ENCODE measurements around the gene TAP2. TPM values are rescaled to one million over a fixed set of nuclear protein-coding genes. Genes with fewer than 3 reads are reported as not detected.

TAP2 gene
- total RNA-seq, 4 donors from 2014 or later: 2.5 to 7.1 (median 4.1) TPM

GRCh38 chr6:32839356-32839755 lies 817 bp upstream of the TAP2 start:
- in situ Hi-C loops (cut with MboI; ENCODE audit: low sequenced_read_pairs in 4 of 4): no loop called here
- DNase-seq: no peak
- TF ChIP-seq POLR2A (IDR thresholded peaks at IDR 0.05) (no peak), CTCF (IDR thresholded peaks at IDR 0.05 in 4 of 5, conservative IDR thresholded peaks at IDR 0.05 in 1 of 5) (no peak)
- peaks cover 0 to 6% of the 10 kb centered on the region in 2 donors for H3K36me3 ChIP-seq
- H3K27me3 ChIP-seq: no peaks in the 10 kb centered on the region
- peak overlapping the region; percentile 84 to 90 (median 90) for H3K27ac ChIP-seq
- H3K4me1 ChIP-seq: peaks cover 7 to 14% of the 10 kb centered on the region in 2 donors
- H3K9me3 ChIP-seq: no peaks in the 10 kb centered on the region
- intact Hi-C loops (cut with DNase I; ENCODE audit: low total_unique reads): no loop called here
- no peak overlapping the region for H3K4me3 ChIP-seq
- ATAC-seq: no peak

GRCh38 chr6:32837651-32838113 lies 857 bp downstream of the TAP2 start:
- Histone ChIP-seq H3K27ac (peak overlapping the region; percentile 84 to 90 (median 90)), H3K36me3 (peaks cover 0 to 6% of the 10 kb centered on the region in 2 donors), H3K4me1 (peaks cover 7% of the 10 kb centered on the region in 2 donors), H3K4me3 (peak overlapping the region; percentile 66 to 86 (median 80)), H3K9me3 (no peaks in the 10 kb centered on the region), H3K27me3 (no peaks in the 10 kb centered on the region)
- intact Hi-C loops (cut with DNase I; ENCODE audit: low total_unique reads): loop anchor here (1.0 kb wide), 2 partner anchors 17 to 31 kb away; partner anchors contain the start of gene PSMB9
- TF ChIP-seq POLR2A (IDR thresholded peaks at IDR 0.05): no peak
- no peak for TF ChIP-seq CTCF (IDR thresholded peaks at IDR 0.05 in 4 of 5, conservative IDR thresholded peaks at IDR 0.05 in 1 of 5)
- ATAC-seq (no peak), DNase-seq (no peak)
- in situ Hi-C loops (cut with MboI; ENCODE audit: low sequenced_read_pairs in 4 of 4): no loop called here

GRCh38 chr6:32836873-32837272 lies 1.7 kb downstream of the TAP2 start:
- intact Hi-C loops (cut with DNase I; ENCODE audit: low total_unique reads) (no loop called here), in situ Hi-C loops (cut with MboI; ENCODE audit: low sequenced_read_pairs in 4 of 4) (no loop called here)
- H3K4me3 ChIP-seq: no peak overlapping the region
- no peaks in the 10 kb centered on the region for H3K27me3 ChIP-seq
- no peaks in the 10 kb centered on the region for H3K36me3 ChIP-seq
- TF ChIP-seq POLR2A (IDR thresholded peaks at IDR 0.05): no peak
- no peak for TF ChIP-seq CTCF (IDR thresholded peaks at IDR 0.05 in 4 of 5, conservative IDR thresholded peaks at IDR 0.05 in 1 of 5)
- ATAC-seq: no peak
- peak overlapping the region in 1 of 4 donors; percentile 90 for H3K27ac ChIP-seq
- H3K4me1 ChIP-seq: peaks cover 7% of the 10 kb centered on the region in 2 donors
- no peak for DNase-seq
- H3K9me3 ChIP-seq: no peaks in the 10 kb centered on the region

DNA sequence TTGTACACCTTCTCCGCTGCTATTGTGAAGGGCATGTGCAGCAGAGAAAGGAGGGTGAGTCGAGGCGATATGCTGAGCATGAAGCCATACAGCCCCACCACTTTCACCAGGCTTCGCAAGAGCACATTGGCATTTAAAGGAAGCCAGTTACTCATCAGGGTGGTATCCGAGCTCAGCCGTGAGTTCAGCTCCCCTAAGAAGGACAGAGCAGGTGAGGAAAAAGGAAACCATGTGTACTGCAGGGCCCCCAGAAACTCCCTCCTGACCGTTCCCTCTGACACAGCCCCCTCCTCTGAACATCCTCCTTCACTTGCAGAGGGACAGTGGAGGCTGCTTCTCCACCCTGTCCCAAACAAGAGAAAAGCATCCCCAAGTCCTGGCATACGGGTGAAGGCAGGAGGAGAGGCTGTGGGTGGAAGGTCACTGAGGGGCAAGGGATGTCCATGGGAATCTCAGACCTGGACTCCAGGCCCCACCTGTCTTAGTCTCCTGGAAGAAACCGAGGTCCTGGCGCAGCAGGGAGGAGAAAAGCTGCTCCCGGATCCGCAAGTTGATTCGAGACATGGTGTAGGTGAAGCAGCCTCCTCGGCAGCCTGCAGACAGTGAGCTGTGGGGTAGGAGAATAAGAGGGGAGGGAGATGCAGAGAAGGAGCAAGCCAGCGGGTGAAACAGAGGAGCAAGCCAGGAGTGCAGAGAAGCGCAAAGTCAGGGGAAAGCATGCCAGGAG lies 3.2 kb downstream of the TAP2 start:
- H3K4me1 ChIP-seq: peaks cover 7% of the 10 kb centered on the region in 2 donors
- no peak overlapping the region for H3K4me3 ChIP-seq
- intact Hi-C loops (cut with DNase I; ENCODE audit: low total_unique reads): no loop called here
- no peak overlapping the region for H3K27ac ChIP-seq
- ATAC-seq (no peak), DNase-seq (no peak)
- H3K9me3 ChIP-seq: no peaks in the 10 kb centered on the region
- no peaks in the 10 kb centered on the region for H3K27me3 ChIP-seq
- TF ChIP-seq CTCF (IDR thresholded peaks at IDR 0.05 in 4 of 5, conservative IDR thresholded peaks at IDR 0.05 in 1 of 5) (no peak), POLR2A (IDR thresholded peaks at IDR 0.05) (no peak)
- peaks cover 0 to 6% of the 10 kb centered on the region in 2 donors for H3K36me3 ChIP-seq
- in situ Hi-C loops (cut with MboI; ENCODE audit: low sequenced_read_pairs in 4 of 4): no loop called here
